HG03457 (cell line): ENCODE measurements around the gene RHO.

Experiments used
- ATAC-seq: cut with Tn5 transposase; IDR thresholded peaks from one replicate; pipeline ENCODE4 v1.9.1; 2021; ENCODE audit warnings: moderate number of reproducible peaks; ENCODE audit not compliant: unreplicated experiment

Gene RHO

DNA sequence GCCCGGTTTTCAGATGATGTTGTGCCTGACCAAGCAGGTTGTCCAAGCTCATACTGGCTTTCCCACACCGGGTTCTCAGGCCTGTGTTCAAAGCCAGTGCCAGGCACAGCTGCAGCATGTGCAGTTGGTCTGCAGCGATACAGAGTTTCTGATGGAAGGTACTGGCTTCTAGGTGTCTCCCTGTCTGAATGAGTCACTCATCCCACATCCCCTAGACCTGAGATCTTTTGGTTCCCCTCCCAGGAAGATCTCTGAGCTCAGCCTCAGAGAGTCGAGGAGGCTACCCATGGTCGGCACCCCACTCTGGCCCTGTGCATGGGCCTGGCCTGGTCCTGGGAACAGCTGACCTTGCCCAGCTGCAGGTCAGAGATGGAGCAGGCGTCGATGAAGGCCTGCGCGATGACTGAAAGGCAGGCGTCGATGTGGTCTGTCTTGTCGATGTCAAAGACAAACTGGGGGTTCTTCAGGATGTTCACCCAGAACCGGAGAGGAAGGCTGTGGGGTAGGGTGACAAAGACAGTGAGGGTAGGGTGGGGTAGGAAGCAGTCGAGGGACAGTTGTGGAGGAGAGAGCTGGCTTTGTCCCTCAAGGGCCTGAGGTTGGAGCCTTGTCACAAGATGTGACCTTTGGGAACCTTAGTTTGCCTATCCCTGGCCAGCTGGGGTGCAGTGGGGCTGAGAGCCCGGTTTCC is 29.8 kb downstream of the RHO start:
- no peak for ATAC-seq

DNA sequence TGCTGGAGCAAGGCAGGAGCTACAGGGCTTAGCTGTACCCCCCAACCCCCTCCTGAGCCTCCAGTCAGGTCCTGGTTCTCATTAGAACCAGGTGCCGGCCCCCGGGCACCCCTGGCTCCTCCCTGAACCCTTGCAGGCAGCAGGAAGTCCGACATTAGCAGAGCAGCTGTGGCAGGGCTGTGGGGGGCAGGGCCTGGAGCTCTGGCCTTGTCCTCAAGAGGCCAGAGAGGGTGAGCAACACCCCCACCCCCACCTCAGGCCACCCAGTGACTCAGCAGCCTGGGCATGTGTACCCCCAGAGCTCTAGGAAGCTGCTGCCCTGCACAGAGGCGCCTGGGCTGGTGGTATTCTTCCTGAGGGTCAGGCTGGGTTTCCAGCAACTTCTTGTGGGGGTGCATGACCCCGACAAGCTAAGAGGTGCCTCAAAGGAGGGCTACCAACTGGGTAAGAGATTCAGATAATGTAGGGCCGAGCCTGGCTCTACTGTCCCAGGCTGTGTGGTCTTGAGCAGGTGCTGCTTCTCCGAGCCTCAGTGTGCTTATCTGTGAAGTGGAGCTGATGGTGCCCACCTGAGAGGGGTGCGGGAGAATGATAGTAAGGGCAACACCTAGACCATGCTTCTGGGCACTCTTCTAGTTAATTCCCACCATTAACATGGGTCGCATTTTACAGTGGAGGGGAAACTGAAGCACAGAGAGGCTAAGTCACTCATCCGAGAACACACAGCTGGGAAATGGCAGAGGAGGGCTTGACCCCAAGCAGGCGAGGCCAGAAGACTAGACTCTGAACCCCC is 30.5 kb downstream of the RHO start:
- ATAC-seq = no peak

DNA sequence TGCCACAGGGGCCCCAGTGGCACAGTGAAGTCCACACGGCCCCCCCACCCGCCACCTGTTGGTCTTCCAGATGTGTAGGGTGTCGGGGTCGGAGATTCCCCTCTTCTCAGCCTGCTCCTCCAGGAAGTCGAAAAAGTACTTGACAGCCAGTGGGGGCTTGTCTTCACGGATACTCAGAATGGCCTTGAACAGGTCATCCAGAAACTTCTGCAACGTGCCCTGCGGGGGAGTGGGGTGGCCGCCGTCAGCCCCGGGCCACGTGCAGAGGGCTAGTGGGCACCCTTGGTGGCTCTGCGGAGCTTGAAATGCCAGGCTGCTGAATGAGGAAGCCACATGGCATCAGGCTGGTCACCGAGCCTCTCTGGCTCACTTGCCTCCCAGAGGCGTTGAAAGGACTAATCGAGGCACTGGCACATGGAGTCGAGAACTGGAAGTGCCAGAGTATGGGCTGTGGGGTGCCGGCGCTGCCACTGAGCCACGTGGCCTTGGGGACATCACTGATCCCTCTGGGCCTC is 31.2 kb downstream of the RHO start:
- ATAC-seq = no peak

DNA sequence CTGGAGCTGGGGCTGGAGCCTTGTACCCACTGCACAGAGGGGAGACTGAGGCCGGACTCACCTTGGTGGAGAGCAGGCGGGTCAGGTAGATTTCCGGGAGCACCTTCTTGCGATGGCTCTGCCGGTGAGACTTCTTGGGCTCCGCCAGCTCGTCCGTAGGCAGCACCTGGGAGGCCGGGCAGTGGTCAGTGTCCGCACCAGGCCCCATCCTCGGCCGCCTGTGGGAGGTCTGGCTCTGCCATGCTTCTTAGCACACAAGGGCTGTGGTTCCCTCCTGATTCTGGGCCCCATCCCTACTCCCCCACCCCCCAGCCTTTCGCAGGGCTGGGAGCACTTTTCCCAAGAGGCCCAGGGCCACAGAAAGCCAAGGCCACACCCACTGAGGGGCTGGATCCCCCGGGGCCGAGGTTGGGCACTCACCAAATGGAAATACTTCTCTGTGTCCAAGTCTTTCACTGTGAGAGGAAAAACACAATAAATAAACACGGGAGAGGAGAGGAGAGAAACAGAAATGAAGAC is 31.9 kb downstream of the RHO start:
- ATAC-seq = no peak

DNA sequence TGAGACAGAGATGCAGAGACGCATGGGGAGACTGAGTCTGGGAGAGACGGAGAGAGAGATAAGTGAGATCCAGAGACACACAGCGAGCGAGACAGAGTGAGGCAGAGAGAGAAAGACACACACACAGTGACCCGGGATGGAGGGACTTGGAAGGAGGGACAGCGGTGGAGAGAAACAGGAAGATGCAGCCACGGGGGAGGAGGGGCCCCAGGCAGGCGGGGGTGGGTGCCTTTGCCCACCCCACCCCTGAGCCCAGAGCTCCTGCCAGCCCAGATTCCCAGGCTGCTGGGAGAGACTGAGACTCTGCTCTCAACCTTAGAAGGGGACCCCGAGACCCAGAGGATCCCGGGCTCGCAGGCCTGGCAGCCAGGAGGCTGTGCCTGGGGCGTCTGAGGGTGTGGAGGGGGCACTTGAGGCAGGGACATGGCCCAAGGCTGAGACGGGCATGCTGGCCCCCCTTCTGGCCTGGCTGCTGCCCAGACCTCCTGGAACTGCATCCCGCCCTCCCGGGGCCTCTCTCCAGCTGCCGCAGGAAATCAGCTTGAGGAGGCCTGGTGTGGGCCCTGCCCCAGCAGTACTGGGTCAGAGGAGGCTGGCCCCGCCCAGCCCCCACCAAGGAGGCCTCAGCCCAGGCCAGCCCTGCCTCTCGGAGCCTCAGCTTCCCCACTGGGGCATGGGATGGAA is 32.6 kb downstream of the RHO start:
- ATAC-seq = no peak

DNA sequence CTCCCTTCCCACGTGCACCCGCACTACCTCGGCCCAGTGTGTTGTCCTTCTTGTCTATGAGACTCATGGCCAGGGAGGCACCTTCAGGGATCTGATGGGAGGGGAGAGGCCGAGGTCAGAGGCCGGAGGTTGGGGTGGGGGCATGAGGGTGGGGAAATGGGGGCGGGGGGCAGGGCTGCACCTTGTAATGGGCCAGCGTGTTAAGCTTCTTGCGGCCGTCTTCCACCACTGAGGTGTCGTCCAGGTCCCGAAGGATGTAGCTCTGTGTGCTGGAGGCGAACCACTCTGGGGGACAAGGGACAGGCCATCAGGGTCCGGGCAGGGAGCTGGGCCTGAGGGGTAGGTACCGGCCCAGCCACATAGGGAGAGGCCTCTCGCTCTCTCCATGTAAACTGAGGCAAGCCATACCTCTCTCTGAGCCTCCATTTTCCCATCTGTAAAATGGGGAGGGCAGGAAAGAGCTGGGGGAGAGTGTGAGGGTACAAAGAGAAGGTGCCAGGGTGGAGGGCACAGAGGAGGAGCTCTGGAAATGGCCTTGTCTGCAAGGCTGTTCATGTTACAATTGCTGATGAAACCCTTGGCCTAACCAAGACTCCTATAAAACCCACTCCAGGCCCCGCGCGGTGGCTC is 33.3 kb downstream of the RHO start:
- ATAC-seq = no peak

DNA sequence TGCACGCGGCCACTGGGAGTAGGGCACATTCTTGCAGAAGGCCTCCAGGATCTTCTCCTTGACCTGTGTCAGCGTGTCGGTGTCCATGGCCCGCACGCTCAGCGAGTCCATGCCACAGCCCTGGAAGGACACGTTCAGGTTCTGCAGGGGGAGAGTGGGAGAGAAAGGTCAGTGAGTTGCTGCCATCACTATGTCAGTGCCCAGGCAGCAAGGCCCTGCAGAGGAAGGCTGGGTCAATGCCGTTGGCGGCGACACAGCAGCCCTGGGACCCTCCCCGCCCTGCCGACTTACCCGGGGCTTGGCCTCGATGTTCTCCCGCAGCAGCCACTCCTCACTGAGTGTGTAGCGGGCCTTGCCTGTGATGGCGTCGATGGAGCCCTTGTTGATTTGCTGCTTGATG is 34.4 kb downstream of the RHO start:
- no peak for ATAC-seq

DNA sequence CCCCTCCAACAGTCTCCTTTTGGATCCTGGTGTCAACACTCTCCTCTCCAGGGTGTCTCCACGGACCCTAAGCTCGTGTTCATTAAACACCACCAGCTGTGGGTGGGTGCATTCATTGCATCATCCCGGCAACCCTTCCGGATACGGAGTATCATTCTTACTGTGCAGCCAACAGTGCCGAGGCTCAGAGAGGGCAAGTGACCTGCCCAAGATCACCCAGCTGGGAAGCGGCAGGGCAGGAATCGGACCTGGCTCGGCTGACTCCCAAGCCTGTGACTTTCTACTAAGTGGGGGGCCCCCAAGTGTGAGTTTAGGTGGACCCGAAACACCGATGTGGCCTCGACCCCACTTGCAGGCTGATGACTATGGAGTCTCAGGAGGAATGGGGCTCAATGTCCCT is 34.9 kb downstream of the RHO start:
- no peak for ATAC-seq

DNA sequence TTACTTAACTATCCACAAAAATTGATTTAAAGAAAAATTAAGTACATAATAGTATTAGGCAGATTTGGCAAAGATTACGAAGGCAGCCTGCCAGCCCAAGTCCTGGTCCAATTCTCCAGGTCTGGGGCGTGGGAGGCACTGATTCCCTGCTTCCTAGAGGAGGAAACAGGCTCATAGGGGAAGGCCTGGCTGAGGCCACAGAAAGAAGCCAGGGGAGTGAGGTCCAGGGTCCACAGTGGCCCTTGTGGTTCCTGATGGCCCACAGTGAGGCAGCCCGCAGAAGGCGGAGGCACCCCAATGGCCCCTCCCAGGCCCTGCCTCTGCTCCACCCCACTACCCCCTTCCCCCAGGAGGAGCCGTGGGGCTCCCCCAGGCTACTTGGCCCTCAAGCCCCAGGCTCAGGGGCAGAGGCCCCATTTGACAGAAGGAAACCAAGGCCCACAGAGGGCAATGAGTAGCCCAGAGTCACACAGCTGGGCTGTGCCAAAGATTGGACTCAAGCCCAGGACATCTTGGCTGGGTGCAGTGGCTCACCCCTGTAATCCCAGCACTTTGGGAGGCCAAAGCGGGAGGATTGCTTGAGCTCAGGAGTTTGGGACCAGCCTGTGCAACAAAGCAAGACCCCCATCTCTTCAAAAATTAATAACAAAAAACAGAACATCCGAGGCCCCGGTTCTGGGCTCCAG is 35.6 kb downstream of the RHO start:
- no peak for ATAC-seq

DNA sequence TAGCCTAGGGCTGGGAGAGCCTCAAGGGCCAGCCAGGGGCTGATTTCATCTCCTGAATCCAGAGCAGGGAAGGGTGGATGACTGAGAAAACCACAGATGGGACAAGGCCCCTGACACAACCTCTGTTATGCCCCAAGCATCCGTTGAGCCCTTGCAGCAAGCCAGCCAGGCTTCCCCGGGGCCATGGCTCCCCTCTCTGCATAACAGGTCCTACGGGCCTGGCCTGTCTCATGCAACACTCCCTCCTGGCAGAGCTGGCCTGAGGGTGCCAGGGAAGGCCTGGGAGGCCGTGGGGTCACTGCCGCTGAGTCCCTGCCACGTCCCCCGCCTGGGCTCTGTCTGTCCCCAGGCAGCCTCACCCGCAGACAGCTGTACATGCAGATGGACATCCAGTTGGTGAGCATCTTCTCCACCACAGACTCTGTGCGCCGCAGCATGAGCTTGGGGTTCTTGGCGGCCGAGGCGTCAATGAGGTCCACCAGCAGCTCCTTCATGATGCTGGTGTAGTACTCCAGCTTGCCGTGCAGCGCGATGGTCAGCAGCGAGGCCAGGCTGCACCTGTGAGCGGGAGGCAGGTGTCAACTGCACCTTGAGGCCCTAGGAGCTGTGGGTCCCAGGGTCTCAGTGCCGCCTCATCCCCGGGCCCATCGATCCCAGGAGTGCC is 36.7 kb downstream of the RHO start:
- no peak for ATAC-seq

DNA sequence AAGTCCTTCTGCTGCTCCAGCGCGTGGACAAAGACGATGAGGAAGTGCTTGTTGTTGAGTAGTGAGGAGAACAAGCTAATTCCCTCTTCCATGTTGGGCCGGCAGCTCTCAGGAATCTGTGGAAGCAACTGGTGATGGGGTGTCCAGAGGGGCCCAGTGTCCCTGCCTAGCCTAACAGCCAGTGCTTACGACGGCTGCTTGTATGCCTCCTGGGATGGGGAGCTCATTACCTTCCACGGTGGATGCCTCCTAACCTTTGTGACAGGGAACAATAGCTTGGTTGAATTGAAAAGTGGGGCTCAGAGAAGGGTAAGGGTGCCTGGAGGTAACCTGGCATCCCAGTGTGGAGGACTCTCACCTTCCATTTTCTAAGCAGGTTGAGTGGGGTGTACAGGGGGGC is 37.5 kb downstream of the RHO start:
- no peak for ATAC-seq

DNA sequence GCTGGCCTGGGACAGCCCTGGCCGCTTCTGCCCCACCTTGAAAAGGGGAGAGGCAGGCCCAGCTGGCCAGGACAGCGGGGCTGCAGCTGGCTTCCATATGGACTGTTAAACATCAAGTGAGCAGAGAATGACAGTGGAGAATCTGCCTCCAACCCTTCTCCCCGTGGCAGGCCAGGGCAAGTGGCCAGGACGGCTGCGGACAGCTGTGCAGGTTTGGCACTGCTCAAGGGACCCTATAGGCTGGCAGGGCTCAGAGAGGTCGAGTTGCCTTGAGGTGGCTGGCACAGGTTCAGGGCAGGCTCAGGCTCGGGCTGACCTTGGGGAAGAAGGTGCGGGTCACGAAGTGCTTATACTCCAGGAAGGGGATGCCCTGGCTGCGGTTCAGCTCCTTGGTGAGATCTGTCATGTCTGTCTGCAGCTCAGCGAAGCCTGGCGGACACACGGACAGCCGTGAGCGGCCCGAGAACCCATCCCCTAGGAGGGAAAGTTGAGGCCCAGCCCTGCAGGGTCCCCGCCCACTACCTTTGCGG is 38.8 kb downstream of the RHO start:
- ATAC-seq = no peak

DNA sequence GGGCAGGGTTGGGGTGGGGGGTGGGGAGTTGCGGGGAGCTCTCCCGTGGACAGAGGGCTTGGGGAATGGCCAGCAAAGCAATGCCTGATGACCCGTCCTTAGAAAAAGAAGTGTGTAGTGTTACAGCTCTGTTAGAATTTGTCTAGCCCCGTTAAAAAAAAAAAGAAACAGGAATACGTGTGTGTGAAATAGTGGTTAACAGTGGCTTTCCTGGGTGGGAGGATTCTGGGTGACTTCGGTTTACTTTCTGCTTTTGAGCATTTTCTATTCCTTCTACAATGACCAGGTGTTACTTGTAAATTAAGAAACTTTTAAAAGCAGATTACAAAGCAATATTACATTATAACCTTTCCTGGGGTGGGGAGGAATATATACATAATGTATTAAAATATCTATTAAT is 39.5 kb downstream of the RHO start:
- ATAC-seq = no peak

DNA sequence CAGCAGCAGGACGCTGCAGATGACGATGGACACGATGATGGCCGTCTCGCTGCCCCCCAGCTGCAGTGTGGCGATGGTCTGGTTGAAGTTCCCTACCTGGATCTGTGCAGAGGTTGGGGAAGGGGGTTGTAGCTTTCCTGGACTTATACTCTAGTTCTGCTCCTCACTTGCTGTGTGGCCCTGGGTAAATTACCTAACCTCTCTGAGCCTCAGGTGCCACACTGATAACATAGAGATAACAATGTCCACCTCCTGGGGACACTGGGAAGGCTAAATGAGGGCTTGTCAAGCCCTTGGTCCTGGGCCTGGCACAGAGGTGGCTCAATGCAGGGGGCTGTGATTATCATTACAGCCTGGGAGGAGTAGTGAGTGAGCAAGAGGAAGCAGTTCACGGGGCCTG is 41.4 kb downstream of the RHO start:
- ATAC-seq = no peak

DNA sequence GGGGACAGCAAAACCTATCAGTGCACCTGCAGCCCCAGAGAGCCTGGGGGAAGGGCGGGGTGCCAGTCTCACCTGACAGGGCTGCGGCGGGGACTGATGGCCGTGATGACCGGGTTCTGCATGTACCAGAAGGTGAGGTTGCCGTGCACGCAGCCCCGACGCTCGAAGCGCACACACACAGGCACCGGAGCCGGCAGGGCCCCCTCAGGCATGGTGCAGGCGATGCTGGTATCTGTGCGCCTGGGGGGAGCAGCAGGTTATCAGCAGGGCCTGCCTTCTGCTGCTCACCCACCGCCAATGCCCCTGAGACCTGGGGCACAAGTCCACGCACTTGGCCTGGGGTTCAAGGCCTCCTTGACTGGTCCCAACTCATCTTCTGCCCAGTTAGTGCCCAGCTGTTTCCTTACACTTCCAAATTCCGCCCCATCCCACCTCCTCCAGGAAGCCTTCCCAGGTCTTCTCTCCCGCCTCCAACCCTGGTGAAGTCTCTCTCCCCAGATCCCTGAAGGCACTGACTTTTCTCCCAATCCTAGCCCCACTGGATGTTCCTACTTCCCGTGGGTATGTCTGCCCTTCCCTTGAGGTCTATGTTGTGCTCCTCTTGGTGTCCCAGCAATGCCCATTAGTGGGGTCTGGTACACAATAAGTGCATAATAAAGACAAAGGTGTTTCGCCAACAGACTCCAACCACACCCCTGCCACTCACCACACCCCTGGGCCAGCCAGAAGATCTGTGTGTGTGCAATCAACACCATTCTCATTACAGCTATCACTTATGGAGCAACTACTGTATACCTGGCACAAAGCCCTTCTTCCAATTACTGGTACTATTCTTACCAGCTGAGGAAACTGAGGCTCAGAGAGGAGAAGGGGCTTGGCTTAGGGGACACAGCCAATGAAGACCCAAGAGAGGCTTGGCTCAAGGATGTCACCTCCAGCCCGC is 43.4 kb downstream of the RHO start:
- no peak for ATAC-seq

DNA sequence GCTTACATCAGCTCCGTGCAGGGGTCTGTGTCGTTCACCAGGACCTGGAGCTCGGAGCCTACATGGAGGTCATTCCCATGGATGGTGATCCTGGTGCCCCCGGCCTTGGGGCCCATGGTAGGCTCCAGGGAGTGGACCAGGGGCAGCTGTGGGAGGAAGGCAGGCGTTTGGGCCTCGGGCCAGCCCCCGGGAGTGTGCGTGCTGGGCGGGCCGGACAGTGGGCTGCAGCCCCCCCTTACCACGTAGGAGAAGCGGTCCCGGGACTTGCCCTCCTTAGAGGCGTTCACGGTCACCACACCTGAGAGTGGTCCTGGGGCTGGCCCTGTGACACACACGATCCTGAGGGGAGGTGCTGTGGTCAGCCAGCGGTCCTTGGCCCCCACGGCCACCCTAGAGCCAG is 44.2 kb downstream of the RHO start:
- no peak for ATAC-seq

DNA sequence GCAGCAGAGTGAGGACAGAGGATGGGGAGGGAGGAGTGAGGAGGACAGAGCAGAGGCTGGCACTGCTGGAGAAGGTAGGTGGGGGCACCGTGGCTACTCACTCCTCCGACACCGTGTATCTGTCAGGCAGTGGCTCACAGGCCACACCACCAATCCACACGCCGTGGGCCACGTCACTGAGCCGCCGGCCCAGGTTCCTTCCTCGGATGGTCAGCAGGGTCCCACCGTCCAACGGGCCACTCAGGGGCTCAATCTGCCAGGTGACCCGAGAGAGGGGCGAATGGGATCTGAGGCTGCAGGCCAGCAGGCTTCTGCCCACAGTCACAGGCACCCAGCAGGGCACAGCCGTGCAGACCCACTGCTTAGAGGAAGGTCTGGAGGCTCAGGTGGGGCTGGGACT is 45.1 kb downstream of the RHO start:
- no peak for ATAC-seq

DNA sequence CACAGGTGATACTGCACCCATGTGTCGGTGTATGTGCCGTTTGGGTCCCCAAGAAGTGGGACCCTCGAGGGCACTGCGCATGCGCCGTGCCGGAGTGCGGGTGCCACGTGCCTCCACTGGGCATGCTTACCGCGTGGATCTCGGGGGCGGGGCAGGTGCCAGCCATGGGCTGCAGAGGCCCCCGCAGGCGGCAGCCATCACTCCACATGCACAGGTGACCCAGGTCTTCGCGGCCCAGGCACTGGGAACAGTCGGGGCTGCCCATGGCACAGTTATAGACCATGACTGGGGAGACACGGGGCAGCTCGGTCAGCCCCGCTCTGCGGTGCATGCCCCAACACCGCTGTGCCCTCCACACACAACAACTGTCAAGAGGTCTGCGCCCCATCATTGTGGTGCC is 45.8 kb downstream of the RHO start:
- no peak for ATAC-seq
